Bone marrow (tissue), 2 donors: ENCODE results near the gene KISS1R.
"Not testable (repeated sequence)": the region's sequence is repeated elsewhere in the genome, so short reads cannot be mapped to it uniquely, and the experiment has no call there.

Experiments used
- DNase-seq, 2 donors: peaks; one replicate each; lab custom pipeline; 2025; lab: John Stamatoyannopoulos, UW

Gene KISS1R

DNA sequence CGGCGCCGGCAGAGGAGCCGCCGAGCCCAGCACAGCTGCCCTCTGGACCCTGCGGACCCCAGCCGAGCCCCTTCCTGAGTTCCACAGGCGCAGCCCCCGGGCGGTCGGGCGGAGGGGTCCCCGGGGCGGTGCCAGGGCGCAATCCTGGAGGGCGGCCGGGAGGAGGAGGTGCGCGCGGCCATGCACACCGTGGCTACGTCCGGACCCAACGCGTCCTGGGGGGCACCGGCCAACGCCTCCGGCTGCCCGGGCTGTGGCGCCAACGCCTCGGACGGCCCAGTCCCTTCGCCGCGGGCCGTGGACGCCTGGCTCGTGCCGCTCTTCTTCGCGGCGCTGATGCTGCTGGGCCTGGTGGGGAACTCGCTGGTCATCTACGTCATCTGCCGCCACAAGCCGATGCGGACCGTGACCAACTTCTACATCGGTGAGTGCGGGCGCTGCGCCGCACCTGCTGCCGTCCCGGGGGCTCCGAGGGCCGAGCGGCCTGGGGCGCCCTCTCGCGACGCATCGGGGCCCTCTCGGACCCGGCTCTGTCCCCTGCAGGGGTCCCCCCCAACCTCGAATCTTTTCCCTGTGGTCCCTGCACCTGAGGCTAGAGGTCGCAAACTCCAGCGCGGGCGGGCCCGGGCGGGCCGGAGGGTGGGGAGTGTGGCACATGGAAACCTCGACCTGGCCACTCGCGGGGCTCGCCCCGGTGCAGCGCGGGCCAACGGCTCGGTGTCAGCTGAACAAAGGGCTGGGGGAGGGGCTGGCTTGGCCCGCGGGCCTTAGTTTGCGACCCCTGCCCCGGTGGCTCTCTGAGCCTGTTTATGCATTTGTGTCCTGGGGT is at the start of gene KISS1R:
TSS of gene KISS1R (plus strand) at position 11 of the 829 bp plus-strand sequence. CDS start at position 181, 170 bp downstream.
- peak in 1 of 2 donors; percentile 16 for DNase-seq

DNA sequence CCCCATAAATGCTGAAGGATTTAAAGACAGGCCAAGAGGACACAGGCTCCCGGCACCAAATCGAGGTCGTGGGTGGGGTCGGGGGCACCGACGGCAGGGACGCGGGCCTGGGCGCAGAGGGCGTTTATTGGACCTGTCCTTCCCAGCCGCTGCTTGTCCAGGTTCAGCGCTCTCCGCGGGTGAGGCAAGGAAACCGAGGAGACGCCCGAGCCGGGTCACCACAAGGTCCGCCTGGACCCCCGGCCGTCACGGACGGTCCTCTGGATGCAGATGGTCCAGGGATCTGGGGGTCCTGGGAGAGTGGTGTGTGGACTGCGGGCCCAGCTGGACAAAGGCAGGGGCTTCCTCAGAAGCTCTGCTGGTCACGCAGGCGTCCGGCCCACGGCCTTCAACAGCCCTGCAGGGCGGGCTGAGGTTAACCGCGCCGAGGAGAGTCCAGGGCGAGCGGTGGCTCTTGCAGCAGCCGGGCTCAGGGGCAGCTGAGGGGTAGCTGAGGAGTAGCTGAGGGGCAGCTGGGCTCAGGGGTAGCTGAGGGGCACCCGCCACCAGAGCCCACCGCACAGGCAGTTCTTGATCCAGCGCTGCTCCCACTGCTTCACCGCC is 49.2 kb upstream of the KISS1R start:
- no peak for DNase-seq

DNA sequence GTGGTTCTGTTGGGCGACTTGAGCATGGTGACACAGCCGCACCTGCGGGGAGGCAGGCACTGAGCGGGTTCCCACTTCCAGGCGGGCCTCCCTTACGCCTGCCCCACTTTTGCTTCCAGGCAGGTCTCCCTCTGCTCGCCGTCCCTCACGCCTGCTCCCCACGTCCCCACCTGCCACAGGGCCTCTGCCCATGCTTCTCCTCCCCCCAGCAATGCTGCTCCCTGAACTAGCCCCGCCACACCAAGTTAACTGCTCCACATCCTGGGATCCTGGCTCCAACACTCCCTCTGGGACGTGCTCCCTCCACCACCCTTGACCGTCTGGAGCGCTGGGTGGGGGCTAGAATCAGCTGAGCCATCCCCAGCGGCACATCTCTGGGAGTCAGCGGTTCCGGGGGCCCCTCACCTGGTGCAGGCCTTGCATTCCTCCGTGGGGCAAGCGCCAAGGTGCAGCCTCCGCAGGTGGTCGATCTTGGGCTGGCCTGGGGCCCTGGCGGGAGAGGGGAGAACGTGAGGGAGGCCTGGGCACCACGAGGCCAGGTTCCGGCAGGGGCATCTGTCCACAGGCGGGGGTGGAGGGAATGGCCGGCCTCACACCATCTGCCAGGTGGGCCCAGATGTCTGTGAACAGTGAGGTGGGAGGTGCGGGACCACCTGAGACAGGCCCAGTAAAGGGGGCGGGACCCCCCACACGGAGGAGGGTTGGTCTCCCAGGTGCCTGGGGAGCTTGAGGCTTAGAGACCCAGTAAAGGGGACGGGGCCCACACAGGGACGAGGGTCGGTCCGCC is 48.5 kb upstream of the KISS1R start:
- no peak for DNase-seq

DNA sequence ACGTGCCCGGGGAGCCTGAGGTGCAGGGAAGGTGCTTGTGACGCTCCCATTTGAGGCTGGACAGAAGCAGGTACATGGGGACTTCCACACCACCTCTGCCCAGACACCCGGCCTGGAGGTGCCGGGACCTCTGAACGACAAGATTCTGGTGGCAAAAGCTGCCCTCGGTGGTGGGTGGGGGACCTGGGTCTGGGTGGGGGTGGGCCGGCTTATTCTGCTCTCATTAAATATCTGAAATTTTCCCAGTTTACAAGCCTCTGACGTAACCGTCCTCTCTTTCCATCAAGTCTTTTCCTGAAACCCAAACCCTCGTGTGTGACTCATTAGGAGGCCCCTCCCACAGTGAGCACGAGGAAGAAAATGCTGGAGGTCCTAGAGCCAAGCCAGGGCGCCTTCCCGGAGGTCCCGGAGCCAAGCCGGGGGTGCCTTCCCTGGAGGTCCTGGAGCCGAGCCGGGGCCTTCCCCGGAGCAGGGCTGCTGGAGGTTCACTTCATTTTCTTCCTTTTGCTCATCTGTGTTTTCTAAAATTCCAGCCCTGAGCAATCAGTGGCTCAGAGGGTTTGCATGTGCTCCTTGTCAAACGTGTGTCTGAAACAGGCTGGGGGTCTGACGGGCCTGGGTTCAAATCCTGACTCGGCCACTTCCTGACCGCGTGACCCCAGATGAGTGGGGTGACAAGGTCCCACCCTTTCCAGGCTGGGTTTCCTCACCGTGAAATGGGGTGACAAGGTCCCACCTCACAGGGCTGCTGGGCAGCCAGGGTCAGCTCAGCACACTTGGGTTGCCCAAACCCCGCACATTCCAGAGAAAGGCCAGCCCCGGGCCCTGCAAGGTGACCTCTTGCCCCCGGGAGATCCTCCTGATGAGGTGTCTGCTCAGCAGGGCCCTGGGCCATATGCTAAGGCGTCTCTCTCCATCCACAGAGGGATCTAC is 47.6 kb upstream of the KISS1R start:
- DNase-seq = no peak

DNA sequence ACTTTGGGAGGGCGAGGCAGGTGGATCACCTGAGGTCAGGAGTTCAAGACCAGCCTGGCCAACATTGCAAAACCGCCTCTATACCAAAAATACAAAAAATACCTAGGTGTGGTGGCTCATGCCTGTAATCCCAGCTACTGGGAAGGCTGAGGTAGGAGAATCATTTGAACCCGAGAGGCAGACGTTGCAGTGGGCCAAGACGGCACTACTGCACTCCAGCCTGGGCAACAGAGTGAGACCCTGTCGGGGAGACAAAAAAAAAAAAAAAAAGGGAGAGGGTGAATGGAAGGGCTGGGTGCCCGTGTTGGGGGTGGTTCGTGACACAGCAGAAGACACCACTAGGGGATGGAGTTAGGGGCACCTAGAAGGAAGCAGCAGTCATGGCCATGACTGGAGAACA is 46.8 kb upstream of the KISS1R start:
- no peak for DNase-seq

DNA sequence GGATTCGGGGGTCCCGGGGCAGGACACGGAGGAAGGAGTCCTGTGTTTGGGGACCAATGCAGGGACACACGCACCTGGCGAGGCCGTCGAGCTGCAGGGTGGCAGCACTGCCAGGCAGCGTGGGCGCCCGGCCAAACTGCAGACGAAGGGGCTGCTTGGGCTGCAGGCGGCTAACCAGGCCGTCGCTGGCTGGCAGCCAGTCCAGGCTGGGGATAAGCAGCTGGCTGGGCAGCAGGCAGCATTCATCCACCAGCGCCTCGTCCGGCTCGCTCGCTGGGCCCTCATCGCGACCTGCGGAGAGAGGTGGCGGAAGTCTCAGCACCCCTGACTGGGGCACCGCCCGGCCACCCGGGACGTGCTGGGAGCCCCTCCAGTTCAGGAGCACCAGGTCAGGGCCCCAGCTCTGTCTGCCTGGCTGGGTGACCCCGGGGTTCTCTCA is 46.2 kb upstream of the KISS1R start:
- no peak for DNase-seq

DNA sequence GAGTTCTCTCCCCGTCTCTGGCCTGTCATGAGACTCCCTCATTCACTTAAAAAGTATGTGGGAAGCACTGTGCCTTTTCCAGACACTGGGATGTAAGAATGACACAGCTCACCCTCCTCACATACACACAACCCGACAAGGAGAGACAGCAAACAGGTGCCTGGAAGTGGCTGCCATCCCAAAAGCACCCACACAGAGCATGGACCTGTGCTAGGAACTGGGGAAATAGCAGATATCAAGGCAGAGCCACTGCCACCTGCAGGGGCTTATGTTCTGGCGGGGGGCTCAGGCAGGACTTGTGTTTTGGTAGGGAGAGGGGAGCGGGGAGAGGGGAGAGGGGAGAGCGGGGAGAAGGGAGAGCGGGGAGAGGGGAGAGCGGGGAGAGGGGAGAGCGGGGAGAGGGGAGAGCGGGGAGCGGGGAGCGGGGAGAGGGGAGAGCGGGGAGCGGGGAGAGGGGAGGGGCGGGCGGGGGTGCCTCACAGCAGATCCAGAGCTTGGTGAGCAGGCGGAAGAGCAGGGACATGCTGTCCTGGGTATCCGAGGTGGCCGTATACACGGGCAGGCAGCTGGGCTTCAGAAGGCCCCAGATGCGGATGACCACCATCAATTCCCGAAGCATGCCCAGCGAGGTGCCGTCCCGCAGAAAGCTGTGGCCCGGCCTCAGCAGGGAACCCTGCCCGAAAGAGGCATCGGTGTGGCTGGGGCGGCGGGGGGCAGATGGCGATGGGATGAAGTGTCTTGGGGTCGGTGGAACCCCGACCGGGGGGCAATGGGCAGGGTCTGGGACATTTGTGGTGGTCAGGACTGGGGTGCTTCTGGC is 45.5 kb upstream of the KISS1R start:
- DNase-seq = no peak

DNA sequence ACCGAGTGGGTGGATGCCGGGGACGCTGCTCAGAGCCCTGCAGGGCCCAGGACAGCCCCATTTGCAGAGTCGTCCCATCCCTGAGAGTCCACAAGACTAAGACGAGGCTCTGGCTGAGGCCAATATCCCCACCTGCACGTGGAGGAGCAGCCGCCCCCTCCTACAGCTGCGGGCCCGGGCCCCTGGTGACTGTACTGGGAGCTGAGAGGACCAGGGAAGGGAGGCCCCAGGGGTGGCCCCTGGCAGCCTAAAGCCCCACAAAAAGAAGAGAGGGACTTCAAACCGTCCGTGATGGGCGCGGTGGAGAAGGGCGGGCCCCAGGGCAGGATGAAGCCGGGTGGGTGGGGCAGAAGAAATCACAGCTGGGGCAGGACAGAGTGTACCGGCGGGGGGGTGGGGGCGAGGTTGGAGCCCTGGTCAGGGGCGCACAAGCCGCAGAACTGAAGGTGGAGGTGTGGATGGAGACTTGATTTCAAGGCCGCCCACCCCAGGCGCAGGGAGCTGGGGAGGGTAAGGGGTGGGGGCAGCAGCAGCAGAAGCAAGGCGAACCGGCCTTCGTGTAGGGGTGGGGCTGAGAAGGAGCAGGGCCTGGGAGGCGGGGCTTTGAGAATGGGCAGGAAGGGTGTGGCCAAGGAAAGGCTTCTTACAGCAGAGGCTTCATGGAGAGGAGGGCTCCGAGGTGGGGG is 44.7 kb upstream of the KISS1R start:
- peak; percentile 21 to 26 for DNase-seq

DNA sequence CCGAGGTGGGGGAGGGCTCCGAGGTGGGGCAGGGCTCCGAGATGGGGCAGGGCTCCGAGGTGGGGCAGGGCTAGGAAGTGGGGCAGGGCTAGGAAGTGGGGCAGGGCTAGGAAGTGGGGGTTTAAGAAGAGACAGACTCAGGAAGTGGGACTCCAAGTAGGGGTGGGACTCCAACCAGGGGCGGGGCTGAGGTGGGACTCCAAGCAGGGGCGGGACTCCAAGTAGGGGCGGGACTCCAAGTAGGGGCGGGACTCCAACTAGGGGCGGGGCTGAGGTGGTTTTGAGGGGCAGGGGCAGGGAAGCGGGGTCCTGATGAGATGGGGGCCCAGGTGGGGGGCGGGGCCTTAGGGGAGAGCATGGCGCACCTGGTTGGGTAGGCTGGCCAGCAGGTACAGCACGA is 44.0 kb upstream of the KISS1R start:
- DNase-seq = peak in 1 of 2 donors; percentile 28

DNA sequence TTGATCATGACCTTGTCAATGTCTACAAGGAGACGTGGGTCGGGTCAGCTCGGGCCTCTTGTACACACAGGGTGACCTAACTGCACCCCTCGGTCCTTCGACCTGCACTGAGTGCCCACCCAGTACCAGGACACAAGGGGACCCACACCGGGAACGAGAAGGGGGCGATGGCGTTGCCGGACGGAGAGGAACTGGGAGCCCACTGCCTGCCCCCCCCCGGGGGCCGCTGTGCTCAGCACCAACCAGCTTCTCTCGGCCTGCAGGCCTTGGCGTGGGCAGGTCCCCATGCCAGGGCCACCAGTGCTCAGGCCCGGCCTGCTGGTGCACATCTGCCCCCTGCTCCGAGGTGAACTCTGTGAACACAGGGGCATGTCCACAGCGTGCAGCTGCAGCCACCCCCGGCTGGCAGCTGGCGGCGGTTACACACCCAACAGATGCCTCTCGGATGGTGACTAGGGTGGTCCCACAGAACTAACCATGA is 43.5 kb upstream of the KISS1R start:
- no peak for DNase-seq

DNA sequence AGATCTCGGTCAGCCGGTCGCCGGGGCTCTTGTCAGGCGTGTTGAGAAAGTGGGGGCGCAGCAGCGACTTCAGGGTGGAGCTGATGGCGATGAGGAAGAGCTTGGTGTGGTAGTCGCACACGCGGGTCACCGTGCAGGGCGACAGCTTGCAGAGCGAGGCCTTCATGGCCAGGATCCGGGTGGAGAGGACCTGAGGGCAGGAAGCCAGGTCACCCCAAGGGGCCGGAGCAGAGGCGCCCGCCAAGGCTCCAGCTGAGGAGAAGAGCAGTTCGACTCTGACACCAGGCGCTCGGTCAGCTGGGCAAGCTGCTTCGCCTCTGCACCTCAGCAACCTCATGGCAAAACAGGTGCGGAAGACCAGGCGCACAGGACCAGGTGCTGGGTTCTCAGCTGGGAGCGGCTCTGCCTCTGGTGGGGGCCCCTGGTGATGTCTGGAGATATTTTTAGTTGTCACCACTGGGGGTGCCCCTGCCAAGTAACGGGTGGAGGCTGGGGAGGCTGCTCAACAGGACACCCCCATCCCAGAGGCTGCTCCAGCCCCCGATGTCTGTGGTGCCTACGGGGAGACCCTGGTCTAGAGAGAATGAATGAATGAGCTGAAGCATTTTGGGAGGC is 41.8 kb upstream of the KISS1R start:
- no peak for DNase-seq

DNA sequence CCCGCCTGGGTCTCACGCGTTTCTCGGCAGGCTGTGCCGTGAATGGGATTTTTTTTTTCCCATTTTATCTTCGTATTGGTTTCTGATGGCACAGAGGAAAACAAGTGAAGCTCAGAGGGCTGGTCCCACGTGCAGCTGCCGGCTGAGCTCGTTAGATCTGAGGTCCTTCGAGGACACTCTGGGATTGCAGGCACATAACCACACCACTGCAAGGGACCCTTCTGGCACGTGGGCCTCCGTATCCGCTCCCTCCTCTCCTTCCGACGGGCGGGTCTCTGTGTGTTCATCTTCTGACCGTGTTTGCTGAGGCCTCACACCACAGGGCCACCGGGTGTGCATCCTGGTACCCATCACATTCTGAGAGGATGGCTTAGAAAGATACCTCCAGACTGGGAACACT is 41.0 kb upstream of the KISS1R start:
- DNase-seq = no peak

DNA sequence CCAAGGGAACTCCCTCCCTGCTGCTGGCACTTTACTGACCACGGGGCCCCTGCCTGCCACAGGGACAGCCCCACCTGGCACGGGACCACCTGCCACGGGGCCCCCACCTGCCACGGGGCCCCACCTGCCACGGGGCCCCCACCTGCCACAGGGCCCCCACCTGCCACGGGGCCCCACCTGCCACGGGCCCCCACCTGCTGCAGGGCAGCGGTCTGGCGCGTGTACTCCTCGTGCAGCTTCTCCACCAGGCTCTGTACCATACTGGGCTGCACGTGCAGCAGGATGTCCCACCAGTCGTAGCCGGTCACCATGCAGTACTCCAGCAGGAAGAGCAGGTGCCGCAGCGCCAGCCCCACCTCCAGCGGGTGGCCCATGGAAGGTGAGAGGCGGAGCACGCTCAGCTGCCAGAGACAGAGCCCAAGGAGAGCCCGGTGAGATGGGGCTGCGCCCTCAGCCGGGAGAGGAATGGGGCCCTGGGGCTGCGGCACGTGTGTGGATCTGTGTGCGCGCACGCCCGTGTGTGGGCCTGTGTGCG is 40.3 kb upstream of the KISS1R start:
- DNase-seq = no peak

DNA sequence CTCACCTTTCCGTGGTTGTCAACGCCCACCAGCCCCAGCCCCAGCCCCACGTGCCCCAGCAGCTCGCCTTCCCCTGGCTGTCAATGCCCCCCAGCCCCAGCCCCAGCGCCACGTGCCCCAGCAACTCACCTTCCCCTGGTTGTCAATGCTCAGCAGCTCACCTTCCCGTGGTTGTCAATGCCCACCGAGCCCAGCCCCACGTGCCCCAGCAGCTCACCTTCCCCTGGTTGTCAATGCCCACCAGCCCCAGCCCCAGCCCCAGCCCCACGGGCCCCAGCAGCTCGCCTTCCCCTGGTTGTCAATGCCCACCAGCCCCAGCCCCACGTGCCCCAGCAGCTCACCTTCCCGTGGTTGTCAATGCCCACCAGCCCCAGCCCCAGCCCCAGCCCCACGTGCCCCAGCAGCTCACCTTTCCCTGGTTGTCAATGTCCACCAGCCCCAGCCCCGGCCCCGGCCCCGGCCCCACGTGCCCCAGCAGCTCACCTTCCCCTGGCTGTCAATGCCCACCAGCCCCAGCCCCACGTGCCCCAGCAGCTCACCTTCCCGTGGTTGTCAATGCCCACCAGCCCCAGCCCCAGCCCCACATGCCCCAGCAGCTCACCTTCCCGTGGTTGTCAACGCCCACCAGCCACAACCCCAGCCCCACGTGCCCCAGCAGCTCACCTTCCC is 39.0 kb upstream of the KISS1R start:
- not testable (repeated sequence) for DNase-seq

DNA sequence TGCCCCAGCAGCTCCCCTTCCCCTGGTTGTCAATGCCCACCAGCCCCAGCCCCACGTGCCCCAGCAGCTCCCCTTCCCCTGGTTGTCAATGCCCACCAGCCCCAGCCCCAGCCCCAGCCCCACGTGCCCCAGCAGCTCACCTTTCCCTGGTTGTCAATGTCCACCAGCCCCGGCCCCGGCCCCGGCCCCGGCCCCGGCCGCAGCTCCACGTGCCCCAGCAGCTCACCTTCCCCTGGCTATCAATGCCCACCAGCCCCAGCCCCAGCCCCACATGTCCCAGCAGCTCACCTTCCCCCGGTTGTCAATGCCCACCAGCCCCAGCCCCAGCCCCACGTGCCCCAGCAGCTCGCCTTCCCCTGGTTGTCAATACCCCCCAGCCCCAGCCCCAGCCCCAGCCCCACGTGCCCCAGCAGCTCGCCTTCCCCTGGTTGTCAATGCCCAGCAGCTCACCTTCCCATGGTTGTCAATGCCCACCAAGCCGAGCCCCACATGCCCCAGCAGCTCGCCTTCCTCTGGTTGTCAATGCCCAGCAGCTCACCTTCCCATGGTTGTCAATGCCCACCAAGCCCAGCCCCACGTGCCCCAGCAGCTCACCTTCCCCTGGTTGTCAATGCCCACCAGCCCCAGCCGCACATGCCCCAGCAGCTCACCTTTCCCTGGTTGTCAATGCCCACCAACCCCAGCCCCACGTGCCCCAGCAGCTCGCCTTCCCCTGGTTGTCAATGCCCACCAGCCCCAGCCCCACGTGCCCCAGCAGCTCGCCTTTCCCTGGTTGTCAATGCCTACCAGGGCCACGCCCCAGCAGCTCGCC is 38.2 kb upstream of the KISS1R start:
- not testable (repeated sequence) for DNase-seq

DNA sequence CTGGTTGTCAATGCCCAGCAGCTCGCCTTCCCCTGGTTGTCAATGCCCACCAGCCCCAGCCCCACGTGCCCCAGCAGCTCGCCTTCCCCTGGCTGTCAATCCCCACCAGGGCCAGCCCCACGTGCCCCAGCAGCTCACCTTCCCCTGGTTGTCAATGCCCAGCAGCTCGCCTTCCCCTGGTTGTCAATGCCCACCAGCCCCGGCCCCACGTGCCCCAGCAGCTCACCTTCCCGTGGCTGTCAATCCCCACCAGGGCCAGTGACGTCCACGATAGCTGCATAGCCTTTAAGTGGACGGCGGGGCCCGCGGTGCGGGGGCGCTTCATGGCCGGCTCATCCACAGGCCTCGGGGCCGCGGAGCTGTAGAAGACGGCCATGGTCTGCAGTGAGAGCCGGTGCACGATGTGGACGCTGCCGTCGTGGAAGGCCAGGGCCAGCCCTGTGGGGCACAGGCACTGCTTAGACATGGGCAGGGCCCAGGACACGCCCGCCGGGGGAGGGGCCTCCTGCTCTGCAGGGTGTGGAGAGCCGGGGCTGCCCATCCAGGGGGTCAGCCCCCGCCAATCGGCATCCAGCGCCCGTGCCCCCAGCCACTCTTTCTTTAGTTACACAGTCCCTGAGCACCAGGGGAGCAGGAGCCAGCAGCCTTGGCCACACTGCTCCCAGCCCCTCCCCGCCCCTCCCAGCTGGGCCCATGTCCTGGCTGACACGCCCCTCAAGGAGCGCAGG is 37.3 kb upstream of the KISS1R start:
- no peak for DNase-seq
